ENCODE data around the gene LEFTY2. TPM values are rescaled to one million over a fixed set of nuclear protein-coding genes. Genes with fewer than 3 reads are reported as not detected.
"Not testable (repeated sequence)": the region's sequence is repeated elsewhere in the genome, so short reads cannot be mapped to it uniquely, and the experiment has no call there.

LEFTY2 gene
- total RNA-seq, 2 donors from 2014 or later = 3.4 to 4.2 TPM

- DNase-seq (ENCODE audit: low spot score) = no peak
- intact Hi-C loops (cut with DNase I) = loop anchor here in 1 of 2 donors (2.0 kb wide), 1 partner anchor 16 kb away; no protein-coding TSS in a partner anchor
Observed at GRCh38 chr1:225890346-225891228, 50.4 kb downstream of the LEFTY2 start.

- no peak for DNase-seq (ENCODE audit: low spot score)
- intact Hi-C loops (cut with DNase I) = loop anchor here in 1 of 2 donors (2.0 kb wide), 1 partner anchor 17 kb away; no protein-coding TSS in a partner anchor
Observed at GRCh38 chr1:225889743-225890142, 51.3 kb downstream of the LEFTY2 start.

- no peak for DNase-seq (ENCODE audit: low spot score)
- intact Hi-C loops (cut with DNase I) = no loop called here
Observed at GRCh38 chr1:225888898-225889601, 52.0 kb downstream of the LEFTY2 start, which contains the start of gene LEFTY1. LEFTY1 (minus strand) TSS chr1:225889146; CDS start chr1:225889066, 80 bp downstream.

- no peak for DNase-seq (ENCODE audit: low spot score)
- intact Hi-C loops (cut with DNase I) = no loop called here
Observed at GRCh38 chr1:225888289-225888897, 52.6 kb downstream of the LEFTY2 start.

- DNase-seq (ENCODE audit: low spot score); intact Hi-C loops (cut with DNase I): not testable (repeated sequence)
Observed at GRCh38 chr1:225887554-225888288, 53.3 kb downstream of the LEFTY2 start.

GRCh38 chr1:225887030-225887314, 54.0 kb downstream of the LEFTY2 start:
- intact Hi-C loops (cut with DNase I) = no loop called here
- DNase-seq (ENCODE audit: low spot score) = no peak

Small RNA genes lying within 50 kb of the gene (microRNA-seq; reads per million reads assigned to microRNA genes)
- gene MIR6741 (ENCODE audit: borderline microRNAs expressed in 2 of 2) = 0.65 to 0.78 reads per million in 2 donors

Other genes starting within 250 kb of the LEFTY2 start
- 100 to 1,000 TPM; 167 to 207 TPM for gene SRP9, start 163.4 kb downstream of the LEFTY2 start, total RNA-seq
- gene EPHX1, start 131.1 kb downstream of the LEFTY2 start, total RNA-seq = 100 to 1,000 TPM in 1 of 2 donors, 10 to 100 TPM in 1; 58.9 to 113 TPM
- 10 to 100 TPM; 58.7 to 65.0 TPM for gene TMEM63A, start 58.8 kb downstream of the LEFTY2 start, total RNA-seq
- under 1 TPM; 0.28 to 0.38 TPM for gene LEFTY1, start 52.1 kb downstream of the LEFTY2 start, total RNA-seq
- gene PYCR2, start 17.0 kb downstream of the LEFTY2 start, total RNA-seq = 10 to 100 TPM; 41.7 to 45.9 TPM
- gene SDE2, start 58.1 kb upstream of the LEFTY2 start, total RNA-seq = 10 to 100 TPM; 17.9 to 18.0 TPM
- gene H3-3A, start 121.5 kb upstream of the LEFTY2 start, total RNA-seq = 100 to 1,000 TPM; 303 to 370 TPM
- 10 to 100 TPM; 44.0 to 48.2 TPM for gene ACBD3, start 245.5 kb upstream of the LEFTY2 start, total RNA-seq